Activated CD8-positive, alpha-beta memory T cell treated with anti-CD3 and anti-CD28 coated beads, Interleukin-2, amount 50 U/mL, for 1 hour (primary cell): ENCODE results near the gene PTBP3.

Experiments used
- DNase-seq: peaks from one replicate; pipeline ENCODE4 v3.0.0-alpha.2; 2020; ENCODE audit errors: extremely low read depth

PTBP3 gene

DNA sequence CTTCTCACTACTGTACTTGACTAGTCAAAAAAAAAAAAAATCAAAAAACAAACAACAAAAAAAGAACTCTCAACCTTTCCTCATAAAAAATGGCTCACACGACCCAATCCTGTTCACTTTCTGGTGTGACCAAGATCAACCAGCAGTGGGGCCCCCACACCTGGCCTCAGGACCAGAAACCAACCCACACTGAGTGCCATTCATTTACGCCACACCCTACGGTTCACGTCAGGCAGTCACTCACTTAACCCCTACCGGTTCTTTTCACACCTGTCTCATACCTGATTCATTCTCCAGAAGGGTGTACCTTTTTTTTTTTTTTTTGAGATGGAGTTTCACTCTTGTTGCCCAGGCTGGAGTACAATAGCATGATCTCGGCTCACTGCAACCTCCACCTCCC, 164.1 kb downstream of the PTBP3 start:
- DNase-seq, result no peak

DNA sequence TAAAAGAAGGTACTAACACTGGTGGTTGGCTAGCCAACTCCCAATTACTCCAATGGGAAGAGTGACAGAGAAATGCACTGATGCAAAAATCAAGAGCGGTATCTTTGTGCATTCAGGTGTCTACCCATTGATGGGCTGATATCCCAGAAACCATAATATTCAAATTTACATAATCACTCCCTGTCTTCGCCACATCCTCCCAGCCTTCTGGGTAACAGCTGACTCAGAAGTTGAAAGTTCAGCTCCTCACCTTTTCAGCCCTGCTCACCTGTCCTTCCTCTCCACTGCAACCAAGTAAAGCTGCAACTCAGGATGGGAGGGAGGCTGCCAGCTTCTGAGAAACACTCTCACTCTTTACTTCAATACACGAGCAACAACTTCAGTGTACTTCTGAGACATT, 165.2 kb downstream of the PTBP3 start:
- no peak for DNase-seq
